PC-3 (cell line): Measurements from ENCODE around the gene TEX28. TPM values are rescaled to one million over a fixed set of nuclear protein-coding genes. Genes with fewer than 3 reads are reported as not detected.

Experiments used
- ATAC-seq: fragments of 200-7000 bp; cut with Tn5 transposase; 2 replicates; pipeline ENCODE4 v1.9.1; 2020; ENCODE audit warnings: mild to moderate bottlenecking, moderate library complexity
- BruUV-seq: library from RNA; stranded (reverse); fragments of 400-500 nt; replicated peaks from 2 replicates; lab custom pipeline; 2021; lab: Mats Ljungman, UMichigan
- CTCF ChIA-PET: fragments of 300-600 bp; sonication (Branson Sonifier 250); formaldehyde crosslinking; loops from one replicate; lab custom pipeline; 2022; ENCODE audit warnings: antibody characterized with exemption; lab: Charles Lee
- POLR2A ChIA-PET: fragments of 300-600 bp; sonication (Branson Sonifier 250); formaldehyde crosslinking; loops from one replicate; lab custom pipeline; 2022; ENCODE audit warnings: antibody characterized with exemption; ENCODE audit not compliant: unreplicated experiment; lab: Charles Lee
- DNase-seq: peaks from one replicate; pipeline ENCODE4 v3.0.0-alpha.2; 2015
- H2AFZ ChIP-seq: fragments of 300-600 bp; sonication (generic); 2 replicates; pipeline ENCODE4 v1.6.0; 2016; ENCODE audit warnings: antibody characterized with exemption, low read length
- H3F3A ChIP-seq: fragments of 300-600 bp; sonication (generic); one replicate; pipeline ENCODE4 v1.6.0; 2017; ENCODE audit warnings: antibody characterized with exemption, low read length, control low read depth, mild to moderate bottlenecking; ENCODE audit not compliant: unreplicated experiment
- H3K27ac ChIP-seq: fragments of 300-600 bp; sonication (generic); 2 replicates; pipeline ENCODE4 v1.5.1; 2016; ENCODE audit warnings: mild to moderate bottlenecking, low read length
- H3K27me3 ChIP-seq: fragments of 300-600 bp; sonication (generic); 2 replicates; pipeline ENCODE4 v1.6.1; 2016; ENCODE audit warnings: low read length, mixed read lengths
- H3K36me3 ChIP-seq: fragments of 300-600 bp; sonication (generic); 2 replicates; pipeline ENCODE4 v1.6.1; 2016; ENCODE audit warnings: low read depth, mixed run types, low read length, mixed read lengths
- H3K4me1 ChIP-seq: fragments of 300-600 bp; sonication (generic); 2 replicates; pipeline ENCODE4 v1.5.1; 2016; ENCODE audit warnings: low read length; ENCODE audit not compliant: insufficient read depth
- H3K4me2 ChIP-seq: fragments of 300-600 bp; sonication (generic); 2 replicates; pipeline ENCODE4 v1.6.0; 2016; ENCODE audit warnings: low read length
- H3K4me3 ChIP-seq: fragments of 300-600 bp; sonication (generic); 2 replicates; pipeline ENCODE4 v1.5.1; 2016; ENCODE audit warnings: mild to moderate bottlenecking, low read length, mixed read lengths
- H3K79me2 ChIP-seq: fragments of 300-600 bp; sonication (generic); 2 replicates; pipeline ENCODE4 v1.6.1; 2017; ENCODE audit warnings: low read length, mixed read lengths
- H3K9ac ChIP-seq: fragments of 300-600 bp; sonication (generic); 2 replicates; pipeline ENCODE4 v1.6.0; 2016; ENCODE audit warnings: mild to moderate bottlenecking, low read length
- H3K9me2 ChIP-seq: fragments of 300-600 bp; sonication (generic); replicated peaks from 2 replicates; pipeline ENCODE4 v1.6.1; 2016; ENCODE audit warnings: mixed run types, low read length, mixed read lengths
- H3K9me3 ChIP-seq: fragments of 300-600 bp; sonication (generic); 2 replicates; pipeline ENCODE4 v1.6.1; 2016; ENCODE audit warnings: low read length, mixed read lengths
- H4K20me1 ChIP-seq: fragments of 300-600 bp; sonication (generic); 2 replicates; pipeline ENCODE4 v1.6.1; 2016; ENCODE audit warnings: low read length, mixed read lengths
- CTCF ChIP-seq: fragments of 300-600 bp; sonication (generic); conservative IDR thresholded peaks from 2 replicates; pipeline ENCODE4 v1.5.1; 2017; ENCODE audit warnings: antibody characterized with exemption, low read depth, mild to moderate bottlenecking, low read length
- EZH2 ChIP-seq: fragments of 300-600 bp; sonication (generic); IDR thresholded peaks from one replicate; pipeline ENCODE4 v1.6.1; 2017; ENCODE audit warnings: antibody characterized with exemption, mild to moderate bottlenecking, low read length; ENCODE audit not compliant: unreplicated experiment
- EZH2phosphoT487 ChIP-seq: fragments of 300-600 bp; sonication (generic); IDR thresholded peaks from 2 replicates; pipeline ENCODE4 v1.6.1; 2018; ENCODE audit warnings: mild to moderate bottlenecking, antibody characterized with exemption, low read length, borderline replicate concordance
- intact Hi-C: fragments of 100-400 bp; cut with micrococcal nuclease; formaldehyde crosslinking; loops from 2 replicates; pipeline ENCODE4 v1.9.0; 2023
- total RNA-seq: library from RNA; depleted of rRNA; stranded (reverse); fragments of >200 nt; gene quantifications from 2 replicates; pipeline ENCODE4 v1.2.3, GENCODE V29; 2014

The TEX28 gene
- total RNA-seq, 1 experiment from 2014 or later = 0.11 TPM

GRCh38 chrX:154313147-154313546 lies 18.2 kb upstream of the TEX28 start:
- CTCF ChIA-PET = no interaction called here
- Histone ChIP-seq H3K27me3 (no peaks in the 10 kb centered on the region), H3K9ac (no peak overlapping the region), H3K9me3 (no peaks in the 10 kb centered on the region), H3F3A (no peaks in the 10 kb centered on the region), H3K36me3 (no peaks in the 10 kb centered on the region), H4K20me1 (no peaks in the 10 kb centered on the region), H2AFZ (no peak overlapping the region), H3K79me2 (no peaks in the 10 kb centered on the region), H3K27ac (no peak overlapping the region), H3K4me3 (no peak overlapping the region), H3K4me2 (no peak overlapping the region), H3K9me2 (no peaks in the 10 kb centered on the region), H3K4me1 (no peaks in the 10 kb centered on the region)
- no peak for TF ChIP-seq EZH2
- DNase-seq (no peak), ATAC-seq (no peak)
- intact Hi-C loops = no loop called here
- no TSS peak for BruUV-seq
- POLR2A ChIA-PET = no interaction called here

DNA sequence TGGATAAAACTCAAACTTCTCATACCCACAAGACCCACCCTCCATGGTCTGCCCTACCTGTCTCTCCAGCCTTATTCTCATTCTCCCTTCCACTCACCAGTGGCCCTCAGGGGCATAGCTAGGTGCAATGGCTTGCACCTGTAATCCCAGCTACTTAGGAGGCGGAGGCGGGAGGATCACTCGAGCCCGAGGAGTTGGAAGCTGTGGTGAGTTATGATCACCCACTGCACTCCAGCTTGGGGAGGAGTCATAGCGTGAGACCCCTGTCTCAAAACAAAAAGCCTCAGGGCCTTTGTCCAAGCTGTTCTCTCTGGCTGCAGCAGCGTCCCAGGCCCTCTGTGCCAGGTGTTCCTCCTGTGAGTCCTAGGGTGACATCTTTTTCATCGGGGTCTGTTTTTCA lies 17.2 kb upstream of the TEX28 start:
- H4K20me1 ChIP-seq = no peaks in the 10 kb centered on the region
- ChIA-PET POLR2A (no interaction called here), CTCF (no interaction called here)
- no peak for ATAC-seq
- no peaks in the 10 kb centered on the region for H3K4me1 ChIP-seq
- no peak for DNase-seq
- H3K27ac ChIP-seq = no peak overlapping the region
- TF ChIP-seq CTCF (no peak), EZH2 (no peak), EZH2phosphoT487 (no peak)
- no peaks in the 10 kb centered on the region for H3K36me3 ChIP-seq
- no peaks in the 10 kb centered on the region for H3K79me2 ChIP-seq
- no peak overlapping the region for H3K4me2 ChIP-seq
- no TSS peak for BruUV-seq
- no peaks in the 10 kb centered on the region for H3K9me2 ChIP-seq
- intact Hi-C loops = no loop called here
- no peak overlapping the region for H3K9ac ChIP-seq
- H3K27me3 ChIP-seq = no peaks in the 10 kb centered on the region
- H3K9me3 ChIP-seq = no peaks in the 10 kb centered on the region
- no peak overlapping the region for H2AFZ ChIP-seq
- no peak overlapping the region for H3K4me3 ChIP-seq
- no peaks in the 10 kb centered on the region for H3F3A ChIP-seq

GRCh38 chrX:154310616-154311536 lies 16.0 kb upstream of the TEX28 start:
- CTCF ChIA-PET = no interaction called here

More at GRCh38 chrX:154310616-154311536, 16.0 kb upstream of the TEX28 start:
- Histone ChIP-seq H4K20me1 (no peaks in the 10 kb centered on the region), H3K9ac (no peak overlapping the region), H3K27ac (no peak overlapping the region), H3K9me2 (no peaks in the 10 kb centered on the region), H3F3A (no peaks in the 10 kb centered on the region), H3K79me2 (no peaks in the 10 kb centered on the region), H2AFZ (no peak overlapping the region), H3K27me3 (no peaks in the 10 kb centered on the region), H3K4me3 (no peak overlapping the region), H3K4me2 (no peak overlapping the region), H3K36me3 (no peaks in the 10 kb centered on the region), H3K9me3 (no peaks in the 10 kb centered on the region), H3K4me1 (no peaks in the 10 kb centered on the region)
- ATAC-seq (no peak), DNase-seq (no peak)
- no peak for TF ChIP-seq CTCF
- no peak for TF ChIP-seq EZH2
- intact Hi-C loops = no loop called here
- POLR2A ChIA-PET = no interaction called here
- no TSS peak for BruUV-seq
